ENCODE data around the gene NIN. TPM values are rescaled to one million over a fixed set of nuclear protein-coding genes. Genes with fewer than 3 reads are reported as not detected.
"Not testable (repeated sequence)": the region's sequence is repeated elsewhere in the genome, so short reads cannot be mapped to it uniquely, and the experiment has no call there.

The NIN gene
- total RNA-seq, 1 experiment from 2014 or later = 36.5 TPM

GRCh38 chr14:50704454-50705010, 126.4 kb downstream of the NIN start:
- Histone ChIP-seq H3K27ac (no peak overlapping the region), H3K9me2 (ENCODE audit: insufficient read depth) (no peaks in the 10 kb centered on the region), H3K36me3 (ENCODE audit: low read depth) (no peaks in the 10 kb centered on the region), H3K27me3 (ENCODE audit: insufficient read depth, low read depth) (no peaks in the 10 kb centered on the region), H3K79me2 (ENCODE audit: low read depth) (no peaks in the 10 kb centered on the region), H3F3A (ENCODE audit: insufficient read depth, low read depth) (no peaks in the 10 kb centered on the region), H3K4me1 (replicated peaks; ENCODE audit: insufficient read depth) (no peaks in the 10 kb centered on the region), H3K4me2 (no peak overlapping the region), H2AFZ (no peak overlapping the region), H3K9me3 (ENCODE audit: insufficient read depth, low read depth) (no peaks in the 10 kb centered on the region), H3K4me3 (no peak overlapping the region), H4K20me1 (ENCODE audit: insufficient read depth) (no peaks in the 10 kb centered on the region)
- ChIA-PET POLR2A (ENCODE audit: unreplicated experiment) (no interaction called here), CTCF (no interaction called here)
- no peak for DNase-seq
- TF ChIP-seq CTCF (conservative IDR thresholded peaks at IDR 0.05) (no peak), EZH2 (IDR thresholded peaks at IDR 0.05; ENCODE audit: low read depth) (no peak)
- intact Hi-C loops (cut with micrococcal nuclease; ENCODE audit: unreplicated experiment) = no loop called here
- no TSS peak for BruUV-seq (replicated peaks)

- CTCF ChIA-PET = no interaction called here
- no peak for TF ChIP-seq CTCF (conservative IDR thresholded peaks at IDR 0.05)
- TF ChIP-seq EZH2 (IDR thresholded peaks at IDR 0.05; ENCODE audit: low read depth) = no peak
- POLR2A ChIA-PET (ENCODE audit: unreplicated experiment) = no interaction called here
- no peak for DNase-seq
- no peaks in the 10 kb centered on the region for H3K27me3 ChIP-seq (ENCODE audit: insufficient read depth, low read depth)
- H3F3A ChIP-seq (ENCODE audit: insufficient read depth, low read depth) = no peaks in the 10 kb centered on the region
- no peaks in the 10 kb centered on the region for H3K9me2 ChIP-seq (ENCODE audit: insufficient read depth)
- H3K4me3 ChIP-seq = no peak overlapping the region
- no TSS peak for BruUV-seq (replicated peaks)
- intact Hi-C loops (cut with micrococcal nuclease; ENCODE audit: unreplicated experiment) = no loop called here
- no peak overlapping the region for H3K4me2 ChIP-seq
- H3K4me1 ChIP-seq (replicated peaks; ENCODE audit: insufficient read depth) = no peaks in the 10 kb centered on the region
- H3K9me3 ChIP-seq (ENCODE audit: insufficient read depth, low read depth) = peaks cover 4% of the 10 kb centered on the region; the same call in 1 of the 2 replicates
- H2AFZ ChIP-seq = no peak overlapping the region
- H3K79me2 ChIP-seq (ENCODE audit: low read depth) = no peaks in the 10 kb centered on the region
- no peak overlapping the region for H3K27ac ChIP-seq
- H3K36me3 ChIP-seq (ENCODE audit: low read depth) = no peaks in the 10 kb centered on the region
- no peaks in the 10 kb centered on the region for H4K20me1 ChIP-seq (ENCODE audit: insufficient read depth)
These were observed 133.2 kb downstream of the NIN start for GRCh38 chr14:50697659-50698290.

- H3K9me2 ChIP-seq (ENCODE audit: insufficient read depth); CTCF ChIA-PET; H2AFZ ChIP-seq; H3K27me3 ChIP-seq (ENCODE audit: insufficient read depth, low read depth); intact Hi-C loops (cut with micrococcal nuclease; ENCODE audit: unreplicated experiment); H3K79me2 ChIP-seq (ENCODE audit: low read depth); BruUV-seq (replicated peaks); H3K9me3 ChIP-seq (ENCODE audit: insufficient read depth, low read depth); H3K4me1 ChIP-seq (replicated peaks; ENCODE audit: insufficient read depth); DNase-seq; H3K27ac ChIP-seq; H4K20me1 ChIP-seq (ENCODE audit: insufficient read depth); H3K4me2 ChIP-seq; H3K4me3 ChIP-seq; POLR2A ChIA-PET (ENCODE audit: unreplicated experiment); H3F3A ChIP-seq (ENCODE audit: insufficient read depth, low read depth); H3K36me3 ChIP-seq (ENCODE audit: low read depth): not testable (repeated sequence)
These were observed 136.7 kb downstream of the NIN start for GRCh38 chr14:50694260-50694659.

- DNase-seq = no peak
- ChIA-PET CTCF (no interaction called here), POLR2A (ENCODE audit: unreplicated experiment) (no interaction called here)
- intact Hi-C loops (cut with micrococcal nuclease; ENCODE audit: unreplicated experiment) = no loop called here
- no peak for TF ChIP-seq EZH2 (IDR thresholded peaks at IDR 0.05; ENCODE audit: low read depth)
- TF ChIP-seq CTCF (conservative IDR thresholded peaks at IDR 0.05) = no peak
- Histone ChIP-seq H4K20me1 (ENCODE audit: insufficient read depth) (no peaks in the 10 kb centered on the region), H3F3A (ENCODE audit: insufficient read depth, low read depth) (no peaks in the 10 kb centered on the region), H3K9me3 (ENCODE audit: insufficient read depth, low read depth) (no peaks in the 10 kb centered on the region; the same call in 1 of the 2 replicates), H3K79me2 (ENCODE audit: low read depth) (no peaks in the 10 kb centered on the region), H3K27ac (no peak overlapping the region), H3K4me1 (replicated peaks; ENCODE audit: insufficient read depth) (no peaks in the 10 kb centered on the region), H3K27me3 (ENCODE audit: insufficient read depth, low read depth) (no peaks in the 10 kb centered on the region), H3K4me2 (no peak overlapping the region), H3K4me3 (no peak overlapping the region), H3K9me2 (ENCODE audit: insufficient read depth) (no peaks in the 10 kb centered on the region), H3K36me3 (ENCODE audit: low read depth) (no peaks in the 10 kb centered on the region), H2AFZ (no peak overlapping the region)
- BruUV-seq (replicated peaks) = no TSS peak
These were observed 142.1 kb downstream of the NIN start for GRCh38 chr14:50688875-50689274.
